Keratinocyte (primary cell): ENCODE results near the gene TWIST2. TPM values are rescaled to one million over a fixed set of nuclear protein-coding genes. Genes with fewer than 3 reads are reported as not detected.

Experiments used
- DNase-seq: peaks from one replicate; pipeline ENCODE4 v3.0.0-alpha.2; 2011; ENCODE audit warnings: low read depth, missing footprints, low spot score
- FAIRE-seq: peaks from 2 replicates; lab custom pipeline; 2011; peaks lifted over from hg19 to GRCh38; lab: Jason Lieb, UNC
- H2AFZ ChIP-seq: 2 replicates; pipeline ENCODE4 v1.6.0; 2012; ENCODE audit warnings: low read length, control low read depth, inconsistent platforms; ENCODE audit not compliant: control insufficient read depth
- H3K27ac ChIP-seq: 2 replicates; pipeline ENCODE4 v1.5.1; 2011; ENCODE audit warnings: low read length; ENCODE audit not compliant: control insufficient read depth, insufficient read depth
- H3K27me3 ChIP-seq: 3 replicates; pipeline ENCODE4 v1.6.0; 2011; ENCODE audit warnings: low read length; ENCODE audit not compliant: control insufficient read depth, insufficient read depth; ENCODE audit errors: extremely low read depth
- H3K36me3 ChIP-seq, 2 experiments: 2 replicates in 1 of 2; 3 replicates in 1 of 2; pipeline ENCODE4 v1.5.1; 2011; ENCODE audit warnings: low read length in 2 of 2, mild to moderate bottlenecking in 1 of 2; ENCODE audit not compliant: control insufficient read depth in 2 of 2, insufficient read depth in 2 of 2; ENCODE audit errors: extremely low read depth in 1 of 2
- H3K4me1 ChIP-seq: 3 replicates; pipeline ENCODE4 v1.5.1; 2011; ENCODE audit warnings: low read length; ENCODE audit not compliant: control insufficient read depth, insufficient read depth; ENCODE audit errors: extremely low read depth
- H3K4me2 ChIP-seq: 3 replicates; pipeline ENCODE4 v1.6.0; 2011; ENCODE audit warnings: low read depth, low read length; ENCODE audit not compliant: control insufficient read depth, insufficient read depth; ENCODE audit errors: extremely low read depth
- H3K4me3 ChIP-seq, 3 experiments: fragments of 200-600 bp in 1 of 3; sonication (generic) in 1 of 3; 2 replicates in 2 of 3; 3 replicates in 1 of 3; pipeline ENCODE4 v1.5.1; 2011 to 2016; ENCODE audit warnings: low read length in 3 of 3, mild to moderate bottlenecking in 3 of 3, control low read depth in 2 of 3, inconsistent platforms in 1 of 3, low read depth in 1 of 3, mixed read lengths in 1 of 3, mixed run types in 1 of 3, moderate library complexity in 1 of 3; ENCODE audit not compliant: control insufficient read depth in 2 of 3, insufficient read depth in 2 of 3; ENCODE audit errors: extremely low read depth in 1 of 3
- H3K79me2 ChIP-seq: 2 replicates; pipeline ENCODE4 v1.6.0; 2012; ENCODE audit warnings: low read length; ENCODE audit not compliant: control insufficient read depth, insufficient read depth
- H3K9ac ChIP-seq: 3 replicates; pipeline ENCODE4 v1.6.0; 2011; ENCODE audit warnings: low read length; ENCODE audit not compliant: control insufficient read depth, insufficient read depth; ENCODE audit errors: extremely low read depth
- H3K9me1 ChIP-seq: 3 replicates; pipeline ENCODE4 v1.6.0; 2011; ENCODE audit warnings: low read length; ENCODE audit not compliant: control insufficient read depth, insufficient read depth; ENCODE audit errors: extremely low read depth
- H3K9me3 ChIP-seq: 2 replicates; pipeline ENCODE4 v1.5.1; 2012; ENCODE audit warnings: low read depth, low read length; ENCODE audit not compliant: control insufficient read depth
- H4K20me1 ChIP-seq: 3 replicates; pipeline ENCODE4 v1.6.0; 2011; ENCODE audit warnings: low read length; ENCODE audit not compliant: control insufficient read depth, insufficient read depth; ENCODE audit errors: extremely low read depth
- CTCF ChIP-seq, 3 experiments: IDR thresholded peaks in 1 of 3; conservative IDR thresholded peaks in 1 of 3; optimal IDR thresholded peaks in 1 of 3; 2 replicates in 2 of 3; 3 replicates in 1 of 3; pipeline versions ENCODE3 to v1.5.1; 2011; ENCODE audit warnings: low read length in 3 of 3, mild to moderate bottlenecking in 3 of 3, moderate library complexity in 2 of 3, control low read depth in 1 of 3, inconsistent platforms in 1 of 3; ENCODE audit not compliant: insufficient read depth in 2 of 3; ENCODE audit errors: extremely low read depth in 1 of 3
- EZH2 ChIP-seq: IDR thresholded peaks from one replicate; pipeline ENCODE4 v1.6.1; 2012; ENCODE audit warnings: inconsistent platforms, mild to moderate bottlenecking, low read length, moderate library complexity
- dilution Hi-C: fragments of 300-500 bp; cut with MboI; formaldehyde crosslinking; loops from one replicate; pipeline ENCODE4 v1.7.0; 2020; ENCODE audit warnings: low sequenced_read_pairs; ENCODE audit not compliant: extremely low pct_ligation_motif_present
- polyA plus RNA-seq, 5 experiments: library from polyadenylated mRNA; depleted of rRNA in 3 of 5; stranded (reverse) in 3 of 5; stranded (forward) in 1 of 5; unstranded in 1 of 5; fragments of >200 nt; gene quantifications; 1 replicate in 1 of 5; 2 replicates in 3 of 5; 3 replicates in 1 of 5; pipeline versions ENCODE4 v1.2.1 to v1.2.3, GENCODE V29; 2011 to 2012; ENCODE audit warnings: missing spikeins in 2 of 5, low read depth in 1 of 5, low replicate concordance in 1 of 5

TWIST2 gene
- polyA plus RNA-seq, 1 donor (not counting 4 experiments of a cell fraction or from before 2014, with no cell fraction given) = 5.5 TPM

GRCh38 chr2:238817891-238818290 is 30.0 kb upstream of the TWIST2 start:
- Histone ChIP-seq H4K20me1 (no peaks in the 10 kb centered on the region), H3K4me1 (no peaks in the 10 kb centered on the region), H3K9me1 (no peaks in the 10 kb centered on the region), H3K27me3 (peaks cover 10% of the 10 kb centered on the region), H3K4me3 (no peak overlapping the region), H2AFZ (no peak overlapping the region), H3K79me2 (no peaks in the 10 kb centered on the region), H3K36me3 (no peaks in the 10 kb centered on the region), H3K9ac (no peak overlapping the region), H3K27ac (no peak overlapping the region), H3K4me2 (no peak overlapping the region), H3K9me3 (no peaks in the 10 kb centered on the region)
- dilution Hi-C loops = no loop called here
- DNase-seq = no peak
- TF ChIP-seq CTCF (optimal IDR thresholded peaks at IDR 0.05 in 1 of 3, IDR thresholded peaks at IDR 0.05 in 1 of 3, conservative IDR thresholded peaks at IDR 0.05 in 1 of 3; ENCODE audit: extremely low read depth in 1 of 3, insufficient read depth in 2 of 3, low read length in 3 of 3) = no peak
- no peak for TF ChIP-seq EZH2
- no peak for FAIRE-seq

GRCh38 chr2:238818561-238818960 is 29.3 kb upstream of the TWIST2 start:
- Histone ChIP-seq H3K4me2 (no peak overlapping the region), H3K9me3 (no peaks in the 10 kb centered on the region), H3K36me3 (no peaks in the 10 kb centered on the region), H2AFZ (no peak overlapping the region), H4K20me1 (no peaks in the 10 kb centered on the region), H3K27me3 (peaks cover 7% of the 10 kb centered on the region), H3K4me3 (no peak overlapping the region), H3K9ac (no peak overlapping the region), H3K79me2 (no peaks in the 10 kb centered on the region), H3K4me1 (no peaks in the 10 kb centered on the region), H3K27ac (no peak overlapping the region), H3K9me1 (no peaks in the 10 kb centered on the region)
- no peak for DNase-seq
- FAIRE-seq = no peak
- TF ChIP-seq EZH2 = no peak
- dilution Hi-C loops = no loop called here

- peaks cover 7% of the 10 kb centered on the region for H3K27me3 ChIP-seq
- FAIRE-seq = no peak
Observed at GRCh38 chr2:238820197-238820596, 27.7 kb upstream of the TWIST2 start.

More at GRCh38 chr2:238820197-238820596, 27.7 kb upstream of the TWIST2 start:
- dilution Hi-C loops = no loop called here
- DNase-seq = no peak
- no peaks in the 10 kb centered on the region for H3K9me1 ChIP-seq
- H2AFZ ChIP-seq = no peak overlapping the region
- no peaks in the 10 kb centered on the region for H3K36me3 ChIP-seq
- H3K9me3 ChIP-seq = no peaks in the 10 kb centered on the region
- H3K27ac ChIP-seq = no peak overlapping the region
- no peak overlapping the region for H3K4me3 ChIP-seq
- no peaks in the 10 kb centered on the region for H3K4me1 ChIP-seq
- H3K4me2 ChIP-seq = no peak overlapping the region
- no peaks in the 10 kb centered on the region for H4K20me1 ChIP-seq
- H3K79me2 ChIP-seq = no peaks in the 10 kb centered on the region
- no peak overlapping the region for H3K9ac ChIP-seq
- no peak for TF ChIP-seq CTCF (optimal IDR thresholded peaks at IDR 0.05 in 1 of 3, IDR thresholded peaks at IDR 0.05 in 1 of 3, conservative IDR thresholded peaks at IDR 0.05 in 1 of 3; ENCODE audit: extremely low read depth in 1 of 3, insufficient read depth in 2 of 3, low read length in 3 of 3)
- TF ChIP-seq EZH2 = no peak
